Sigmoid colon (tissue), 4 donors: Measurements from ENCODE around the gene TRPM2.

ENCODE experiments used
- EP300 ChIP-seq, 4 donors: sonication (generic); formaldehyde crosslinking; IDR thresholded peaks; one replicate each; pipeline ENCODE4 v1.6.1; 2017; ENCODE audit warnings: antibody characterized with exemption in 4 of 4
- POLR2A ChIP-seq, 2 donors: fragments of 450-650 bp; IDR thresholded peaks; one replicate each; pipeline ENCODE4 v1.6.1; 2016; ENCODE audit warnings: antibody characterized with exemption in 2 of 2, mild to moderate bottlenecking in 2 of 2, moderate library complexity in 2 of 2

DNA sequence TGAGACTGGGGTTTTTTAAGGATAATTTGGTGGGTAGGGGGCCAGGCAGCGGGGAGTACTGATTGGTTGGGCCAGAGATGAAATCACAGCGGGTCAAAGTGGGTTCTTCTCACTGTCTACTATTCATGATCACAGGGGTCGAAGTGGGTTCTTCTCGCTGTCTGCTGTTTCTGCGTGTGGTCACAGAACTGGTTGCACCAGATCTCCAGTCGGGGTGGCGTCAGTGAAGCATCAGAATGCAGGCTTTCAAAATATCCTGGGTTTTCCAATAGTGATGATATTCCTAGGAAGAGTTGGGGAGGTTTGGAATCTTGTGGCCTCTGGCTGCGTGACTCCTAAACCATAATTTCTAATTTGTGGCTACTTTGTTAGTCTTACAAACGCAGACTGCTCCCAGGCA lies 45.1 kb downstream of the TRPM2 start:
- TF ChIP-seq EP300 (IDR thresholded peaks at IDR 0.05) (no peak), POLR2A (IDR thresholded peaks at IDR 0.05) (no peak)
